HFF-Myc (cell line): ENCODE data around the gene ATAD3C.

ENCODE experiments used
- DNase-seq: peaks from one replicate; pipeline ENCODE4 v3.0.0-alpha.2; 2011; ENCODE audit warnings: low read depth; ENCODE audit errors: extremely low read depth
- H3K4me3 ChIP-seq: replicated peaks from 2 replicates; pipeline ENCODE4 v1.5.1; 2011; ENCODE audit warnings: low read depth, mild to moderate bottlenecking, control low read depth, low read length
- CTCF ChIP-seq: IDR thresholded peaks from 2 replicates; pipeline ENCODE4 v1.5.1; 2012; ENCODE audit warnings: mild to moderate bottlenecking, low read depth, low read length, control low read depth; ENCODE audit errors: missing control alignments

The ATAD3C gene

GRCh38 chr1:1430114-1430982, 19.1 kb upstream of the ATAD3C start:
- DNase-seq, result no peak
- TF ChIP-seq CTCF, result no peak
- H3K4me3 ChIP-seq, result no peak overlapping the region

- no peak for TF ChIP-seq CTCF
- H3K4me3 ChIP-seq, result no peak overlapping the region
- no peak for DNase-seq
These were observed 18.3 kb upstream of the ATAD3C start for GRCh38 chr1:1430992-1431844.

- no peak overlapping the region for H3K4me3 ChIP-seq
- no peak for DNase-seq
- no peak for TF ChIP-seq CTCF
These were observed 17.6 kb upstream of the ATAD3C start for GRCh38 chr1:1431845-1432273.

GRCh38 chr1:1432274-1432950, 17.1 kb upstream of the ATAD3C start:
- no peak overlapping the region for H3K4me3 ChIP-seq
- no peak for TF ChIP-seq CTCF
- DNase-seq, result no peak

- no peak for DNase-seq
- TF ChIP-seq CTCF, result no peak
- H3K4me3 ChIP-seq, result no peak overlapping the region
These were observed 16.3 kb upstream of the ATAD3C start for GRCh38 chr1:1432951-1433803.

- TF ChIP-seq CTCF, result no peak
- no peak for DNase-seq
- H3K4me3 ChIP-seq, result no peak overlapping the region
These were observed 15.7 kb upstream of the ATAD3C start for GRCh38 chr1:1433804-1434130.
